Left colon (tissue), 2 donors: Measurements from ENCODE around the gene CARMIL1. TPM values are rescaled to one million over a fixed set of nuclear protein-coding genes. Genes with fewer than 3 reads are reported as not detected.

Source experiments
- ATAC-seq: fragments of 200-7000 bp; cut with Tn5 transposase; one replicate; pipeline ENCODE4 v1.9.1; 2020; ENCODE audit warnings: mild to moderate bottlenecking, moderate library complexity
- DNase-seq, 2 donors: peaks; one replicate each; pipeline ENCODE4 v3.0.0-alpha.2; 2020
- intact Hi-C, 2 donors: fragments of 100-400 bp; cut with DNase I in 1 of 2; cut with micrococcal nuclease in 1 of 2; formaldehyde crosslinking; loops; one replicate each; pipeline versions ENCODE4 v1.11.2 to v1.14.0; 2022; cut with DNase I, micrococcal nuclease
- total RNA-seq, 2 donors: library from RNA; stranded (reverse); fragmentation: NEBNext Ultra II Directional; extraction: Animal tissue kit (Norgen Biotek cat#: 25700); gene quantifications; one replicate each; pipeline ENCODE4 v1.2.1, GENCODE V29; 2021
- donor health status: DM: no; HTN: no; CAD: no.
- donor health status: DM: yes; HTN: yes; CAD: no.

CARMIL1 gene
- total RNA-seq, 2 donors from 2014 or later = 56.3 to 58.7 TPM

GRCh38 chr6:25503686-25504085, 224.5 kb downstream of the CARMIL1 start:
- intact Hi-C loops = no loop called here
- no peak for ATAC-seq
- DNase-seq = no peak

- ATAC-seq (no peak), DNase-seq (no peak)
- intact Hi-C loops = no loop called here
Observed at GRCh38 chr6:25504661-25505060, 225.5 kb downstream of the CARMIL1 start.

GRCh38 chr6:25506020-25506419, 226.8 kb downstream of the CARMIL1 start:
- intact Hi-C loops = no loop called here
- ATAC-seq (no peak), DNase-seq (no peak)

- no peak for ATAC-seq
- no peak for DNase-seq
- intact Hi-C loops = no loop called here
Observed at GRCh38 chr6:25508051-25508450, 228.9 kb downstream of the CARMIL1 start.

GRCh38 chr6:25511376-25511775, 232.2 kb downstream of the CARMIL1 start:
- DNase-seq = no peak

GRCh38 chr6:25512560-25512959, 233.4 kb downstream of the CARMIL1 start:
- no peak for ATAC-seq
- intact Hi-C loops = loop anchor here in 1 of 2 donors (10.0 kb wide), 1 partner anchor 1518 kb away; no protein-coding TSS in a partner anchor
- DNase-seq = no peak

More at GRCh38 chr6:25511376-25511775, 232.2 kb downstream of the CARMIL1 start:
- intact Hi-C loops = loop anchor here in 1 of 2 donors (10.0 kb wide), 1 partner anchor 1517 kb away; no protein-coding TSS in a partner anchor
- no peak for ATAC-seq

GRCh38 chr6:25519856-25520255, 240.7 kb downstream of the CARMIL1 start:
- ATAC-seq = no peak

GRCh38 chr6:25524542-25524941, 245.4 kb downstream of the CARMIL1 start:
- DNase-seq (no peak), ATAC-seq (no peak)
- intact Hi-C loops = no loop called here

More at GRCh38 chr6:25519856-25520255, 240.7 kb downstream of the CARMIL1 start:
- intact Hi-C loops = loop anchor here in 1 of 2 donors (10.0 kb wide), 1 partner anchor 1525 kb away; no protein-coding TSS in a partner anchor
- DNase-seq = no peak

- DNase-seq = no peak
- intact Hi-C loops = no loop called here
- no peak for ATAC-seq
Observed at GRCh38 chr6:25525078-25525477, 245.9 kb downstream of the CARMIL1 start.

GRCh38 chr6:25534942-25535631, 255.9 kb downstream of the CARMIL1 start:
- no peak for ATAC-seq

GRCh38 chr6:25535632-25536225, 256.6 kb downstream of the CARMIL1 start:
- no peak for ATAC-seq

More at GRCh38 chr6:25534942-25535631, 255.9 kb downstream of the CARMIL1 start:
- intact Hi-C loops = no loop called here
- no peak for DNase-seq

GRCh38 chr6:25536781-25537180, 257.6 kb downstream of the CARMIL1 start:
- intact Hi-C loops = no loop called here
- ATAC-seq = no peak
- no peak for DNase-seq

More at GRCh38 chr6:25535632-25536225, 256.6 kb downstream of the CARMIL1 start:
- intact Hi-C loops = no loop called here
- DNase-seq = no peak

- DNase-seq = no peak
- intact Hi-C loops = no loop called here
- no peak for ATAC-seq
Observed at GRCh38 chr6:25537349-25538018, 258.3 kb downstream of the CARMIL1 start.

- intact Hi-C loops = no loop called here
- DNase-seq (no peak), ATAC-seq (no peak)
Observed at GRCh38 chr6:25541228-25541627, 262.1 kb downstream of the CARMIL1 start.

GRCh38 chr6:25542984-25543910, 264.1 kb downstream of the CARMIL1 start:
- intact Hi-C loops = no loop called here
- ATAC-seq (no peak), DNase-seq (no peak)

GRCh38 chr6:25544833-25545232, 265.7 kb downstream of the CARMIL1 start:
- ATAC-seq (no peak), DNase-seq (no peak)
- intact Hi-C loops = no loop called here

GRCh38 chr6:25547797-25548196, 268.6 kb downstream of the CARMIL1 start:
- no peak for ATAC-seq
- no peak for DNase-seq
- intact Hi-C loops = no loop called here

- no peak for DNase-seq
- no peak for ATAC-seq
- intact Hi-C loops = no loop called here
Observed at GRCh38 chr6:25548451-25548850, 269.3 kb downstream of the CARMIL1 start.

- no peak for DNase-seq
- intact Hi-C loops = no loop called here
- ATAC-seq = no peak
Observed at GRCh38 chr6:25550631-25551030, 271.5 kb downstream of the CARMIL1 start.
